B cell (primary cell): ENCODE data around the gene GABRG3. TPM values are rescaled to one million over a fixed set of nuclear protein-coding genes. Genes with fewer than 3 reads are reported as not detected.

Experiments used
- ATAC-seq: fragments of 200-7000 bp; cut with Tn5 transposase; one replicate; pipeline ENCODE4 v1.10.0; 2021; ENCODE audit warnings: low read depth, mild to moderate bottlenecking, moderate number of reproducible peaks, moderate library complexity
- CTCF ChIA-PET: fragments of 350-600 bp; sonication (Branson Sonifier 250); formaldehyde crosslinking; loops from one replicate; lab custom pipeline; 2021; ENCODE audit warnings: antibody characterized with exemption, inconsistent platforms; lab: Charles Lee
- POLR2A ChIA-PET: fragments of 350-600 bp; sonication (Branson Sonifier 250); formaldehyde crosslinking; loops from one replicate; lab custom pipeline; 2021; ENCODE audit warnings: antibody characterized with exemption; lab: Charles Lee
- DNase-seq: peaks from one replicate; pipeline ENCODE4 v3.0.0; 2013
- H2AFZ ChIP-seq: 2 replicates; pipeline ENCODE4 v1.6.1; 2012; ENCODE audit warnings: mild to moderate bottlenecking, low read depth, low read length; ENCODE audit not compliant: insufficient read depth, poor library complexity, severe bottlenecking
- H3K27ac ChIP-seq, 2 donors: 1 replicate in 1 of 2; 2 replicates in 1 of 2; pipeline ENCODE4 v1.5.1; 2012 to 2013; ENCODE audit warnings: low read length in 2 of 2, mild to moderate bottlenecking in 2 of 2, moderate library complexity in 1 of 2
- H3K27me3 ChIP-seq, 4 experiments: fragments of 200-600 bp in 1 of 4; sonication (generic) in 1 of 4; replicated peaks in 1 of 4; 1 replicate in 2 of 4; 2 replicates in 2 of 4; pipeline versions ENCODE4 v1.6.1 to v1.7.0; 2013 to 2016; ENCODE audit warnings: low read length in 3 of 4, mild to moderate bottlenecking in 2 of 4, mixed read lengths in 1 of 4, moderate library complexity in 1 of 4; ENCODE audit not compliant: insufficient read depth in 4 of 4, control insufficient read depth in 3 of 4; ENCODE audit errors: control extremely low read depth in 1 of 4
- H3K36me3 ChIP-seq, 2 experiments: replicated peaks in 1 of 2; 1 replicate in 1 of 2; 2 replicates in 1 of 2; pipeline versions ENCODE4 v1.6.1 to v1.7.1; 2013; ENCODE audit warnings: low read length in 1 of 2; ENCODE audit not compliant: insufficient read depth in 2 of 2, control insufficient read depth in 1 of 2; ENCODE audit errors: control extremely low read depth in 1 of 2, extremely low read depth in 1 of 2
- H3K4me1 ChIP-seq, 2 donors: fragments of 200-600 bp in 1 of 2; sonication (generic) in 1 of 2; 1 replicate in 1 of 2; 2 replicates in 1 of 2; pipeline versions ENCODE4 v1.5.1 to v1.6.1; 2013 to 2017; ENCODE audit warnings: low read length in 2 of 2; ENCODE audit not compliant: control insufficient read depth in 2 of 2, insufficient read depth in 2 of 2
- H3K4me2 ChIP-seq: replicated peaks from 2 replicates; pipeline ENCODE3; 2012; ENCODE audit warnings: mild to moderate bottlenecking, low read depth, low read length; ENCODE audit not compliant: poor library complexity, severe bottlenecking
- H3K4me3 ChIP-seq, 5 experiments: fragments of 200-600 bp in 1 of 5; sonication (generic) in 1 of 5; 1 replicate in 3 of 5; 2 replicates in 2 of 5; pipeline versions ENCODE4 v1.5.1 to v1.7.0; 2011 to 2016; ENCODE audit warnings: low read length in 4 of 5, mild to moderate bottlenecking in 4 of 5, low read depth in 2 of 5, control low read depth in 1 of 5, moderate library complexity in 1 of 5; ENCODE audit not compliant: insufficient read depth in 1 of 5; ENCODE audit errors: control extremely low read depth in 1 of 5, extremely low read depth in 1 of 5
- H3K79me2 ChIP-seq: fragments of 200-600 bp; sonication (generic); one replicate; pipeline ENCODE4 v1.6.0; 2016; ENCODE audit warnings: low read length; ENCODE audit not compliant: control insufficient read depth, insufficient read depth
- H3K9ac ChIP-seq: fragments of 200-600 bp; sonication (generic); 2 replicates; pipeline ENCODE4 v1.6.1; 2017; ENCODE audit warnings: mild to moderate bottlenecking, low read length, moderate library complexity
- H3K9me3 ChIP-seq, 3 donors: one replicate each; pipeline versions ENCODE4 v1.6.1 to v1.7.1; 2013; ENCODE audit warnings: low read length in 2 of 3; ENCODE audit not compliant: control insufficient read depth in 2 of 3, insufficient read depth in 1 of 3; ENCODE audit errors: control extremely low read depth in 1 of 3
- H4K20me1 ChIP-seq: 2 replicates; pipeline ENCODE4 v1.6.0; 2012; ENCODE audit warnings: mild to moderate bottlenecking, low read length; ENCODE audit not compliant: insufficient read depth, control insufficient read depth, poor library complexity, severe bottlenecking
- H3K27ac Mint-ChIP-seq: one replicate; pipeline ENCODE4 v1.8.0; 2021; ENCODE audit warnings: mixed read lengths
- H3K27me3 Mint-ChIP-seq: one replicate; pipeline ENCODE4 v1.8.0; 2021; ENCODE audit warnings: mixed read lengths
- H3K4me1 Mint-ChIP-seq: one replicate; pipeline ENCODE4 v1.8.0; 2021; ENCODE audit warnings: mixed read lengths
- H3K4me3 Mint-ChIP-seq: one replicate; pipeline ENCODE4 v1.8.0; 2021; ENCODE audit warnings: mixed read lengths
- H3K9me3 Mint-ChIP-seq: one replicate; pipeline ENCODE4 v1.8.0; 2022; ENCODE audit warnings: mixed read lengths; ENCODE audit not compliant: insufficient read depth
- EZH2 ChIP-seq: IDR thresholded peaks from 2 replicates; pipeline ENCODE4 v1.6.1; 2012; ENCODE audit warnings: borderline replicate concordance, low read depth, mild to moderate bottlenecking, moderate library complexity, low read length; ENCODE audit not compliant: insufficient read depth, poor library complexity, severe bottlenecking
- WGBS: methylation state at CpG from one replicate; pipeline ENCODE4 v1.1.5; 2013; ENCODE audit warnings: missing lambda C conversion rate; ENCODE audit not compliant: insufficient coverage; 5-methylcytosine and 5-hydroxymethylcytosine counted together
- intact Hi-C: fragments of 100-400 bp; cut with micrococcal nuclease; formaldehyde crosslinking; loops from one replicate; pipeline ENCODE4 v1.10.0; 2022
- polyA plus RNA-seq: library from polyadenylated mRNA; depleted of rRNA; stranded (reverse); fragments of >200 nt; gene quantifications from 2 replicates; pipeline ENCODE4 v1.2.3, GENCODE V29; 2012
- total RNA-seq, 2 donors: library from RNA; stranded (reverse); fragments of 120-200 nt in 1 of 2; gene quantifications; 1 replicate in 1 of 2; 2 replicates in 1 of 2; pipeline versions ENCODE4 v1.2.3 to v1.2.4, GENCODE V29; 2013 to 2022
- TF ChIP-seq, protein P1 (sequence below): fragments of 200-600 bp; IDR thresholded peaks from one replicate; pipeline ENCODE4 v1.8.0; 2022; ENCODE audit warnings: antibody characterized with exemption, mild to moderate bottlenecking

The GABRG3 gene
- total and polyA plus RNA-seq, 2 donors (not counting 1 experiment from before 2014, with no cell fraction given), result not detected

DNA sequence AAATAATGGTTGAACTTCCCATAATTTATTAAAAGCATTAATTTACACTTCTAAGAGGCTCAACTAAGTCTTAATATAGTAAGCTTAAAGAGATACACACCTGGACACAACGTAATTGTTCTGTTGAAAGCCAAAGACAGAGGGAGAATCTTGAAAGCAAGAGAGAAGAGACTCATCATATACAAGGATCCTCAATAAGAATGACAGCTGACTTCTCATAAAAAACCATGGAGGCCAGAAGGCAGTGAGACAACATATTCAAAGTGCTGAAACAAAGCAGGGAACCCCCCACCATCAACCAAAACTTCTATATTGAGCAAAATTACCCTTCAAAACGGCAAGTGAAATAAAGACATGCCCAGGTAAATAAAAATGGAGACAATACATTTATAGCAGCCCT is 16.6 kb upstream of the GABRG3 start:
- Mint-ChIP-seq H3K4me3 (no peak overlapping the region), H3K4me1 (no peaks in the 10 kb centered on the region), H3K27me3 (no peaks in the 10 kb centered on the region), H3K27ac (no peak overlapping the region), H3K9me3 (peaks cover 15% of the 10 kb centered on the region)
- no peak overlapping the region for H3K9ac ChIP-seq
- no peaks in the 10 kb centered on the region for H4K20me1 ChIP-seq
- ATAC-seq, result no peak
- H3K27me3 ChIP-seq, result no peaks in the 10 kb centered on the region
- no peaks in the 10 kb centered on the region for H3K79me2 ChIP-seq
- H3K4me2 ChIP-seq, result no peak overlapping the region
- POLR2A ChIA-PET, result no interaction called here
- no peak overlapping the region for H3K27ac ChIP-seq
- CTCF ChIA-PET, result no interaction called here
- no peak overlapping the region for H2AFZ ChIP-seq
- intact Hi-C loops, result no loop called here
- DNase-seq, result no peak
- no peak for TF ChIP-seq EZH2
- TF ChIP-seq, protein P1, sequence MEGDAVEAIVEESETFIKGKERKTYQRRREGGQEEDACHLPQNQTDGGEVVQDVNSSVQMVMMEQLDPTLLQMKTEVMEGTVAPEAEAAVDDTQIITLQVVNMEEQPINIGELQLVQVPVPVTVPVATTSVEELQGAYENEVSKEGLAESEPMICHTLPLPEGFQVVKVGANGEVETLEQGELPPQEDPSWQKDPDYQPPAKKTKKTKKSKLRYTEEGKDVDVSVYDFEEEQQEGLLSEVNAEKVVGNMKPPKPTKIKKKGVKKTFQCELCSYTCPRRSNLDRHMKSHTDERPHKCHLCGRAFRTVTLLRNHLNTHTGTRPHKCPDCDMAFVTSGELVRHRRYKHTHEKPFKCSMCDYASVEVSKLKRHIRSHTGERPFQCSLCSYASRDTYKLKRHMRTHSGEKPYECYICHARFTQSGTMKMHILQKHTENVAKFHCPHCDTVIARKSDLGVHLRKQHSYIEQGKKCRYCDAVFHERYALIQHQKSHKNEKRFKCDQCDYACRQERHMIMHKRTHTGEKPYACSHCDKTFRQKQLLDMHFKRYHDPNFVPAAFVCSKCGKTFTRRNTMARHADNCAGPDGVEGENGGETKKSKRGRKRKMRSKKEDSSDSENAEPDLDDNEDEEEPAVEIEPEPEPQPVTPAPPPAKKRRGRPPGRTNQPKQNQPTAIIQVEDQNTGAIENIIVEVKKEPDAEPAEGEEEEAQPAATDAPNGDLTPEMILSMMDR, result no peak
- WGBS, result no CpG with 5 or more reads among the region's 2 CpGs
- H3K9me3 ChIP-seq, result peaks cover 0 to 9% (median 2%) of the 10 kb centered on the region in 3 donors
- no peaks in the 10 kb centered on the region for H3K36me3 ChIP-seq
- H3K4me3 ChIP-seq, result no peak overlapping the region
- no peaks in the 10 kb centered on the region for H3K4me1 ChIP-seq

DNA sequence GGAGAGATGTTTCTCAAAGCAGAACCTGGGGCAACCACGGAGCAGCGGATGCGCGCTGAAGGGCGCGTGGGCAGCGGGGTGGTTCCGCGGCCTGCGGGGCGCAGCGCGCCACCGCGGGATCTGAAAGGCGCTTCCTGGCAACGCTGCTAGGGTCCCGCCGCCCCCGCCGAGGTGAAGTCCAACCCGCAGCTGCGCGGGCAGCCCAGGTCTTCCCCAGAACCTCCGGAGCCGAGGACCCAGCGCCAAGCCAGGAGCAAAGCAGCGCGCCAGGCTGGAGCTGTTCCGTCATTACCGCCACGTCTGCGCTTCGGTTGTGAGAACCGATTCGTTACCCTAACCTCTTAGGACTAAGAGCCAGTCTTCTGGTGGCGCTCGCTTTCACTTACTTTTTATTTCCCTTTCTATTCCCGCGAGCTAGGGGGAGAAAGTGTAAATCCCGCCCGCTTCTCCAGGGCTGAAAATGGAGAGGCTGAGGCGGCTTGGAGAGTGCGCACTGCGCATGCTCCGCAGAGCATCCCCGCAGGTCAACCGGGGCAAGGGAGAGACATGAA is 3.2 kb upstream of the GABRG3 start:
- intact Hi-C loops, result no loop called here
- H4K20me1 ChIP-seq, result no peaks in the 10 kb centered on the region
- DNase-seq, result no peak
- H3K4me1 ChIP-seq, result no peaks in the 10 kb centered on the region
- no peaks in the 10 kb centered on the region for H3K36me3 ChIP-seq
- no peak overlapping the region for H3K9ac ChIP-seq
- Mint-ChIP-seq H3K4me3 (no peak overlapping the region), H3K27me3 (peaks cover 22% of the 10 kb centered on the region), H3K27ac (no peak overlapping the region), H3K9me3 (peaks cover under 1% of the 10 kb centered on the region), H3K4me1 (no peaks in the 10 kb centered on the region)
- no peak overlapping the region for H3K4me3 ChIP-seq
- 18% methylated on average over 37 of the region's 48 CpGs for WGBS
- no peaks in the 10 kb centered on the region for H3K79me2 ChIP-seq
- H2AFZ ChIP-seq, result no peak overlapping the region
- ChIA-PET CTCF (no interaction called here), POLR2A (no interaction called here)
- ATAC-seq, result no peak
- TF ChIP-seq, protein P1, result no peak
- H3K9me3 ChIP-seq, result peaks cover 0 to 13% (median 0%) of the 10 kb centered on the region in 3 donors
- H3K27me3 ChIP-seq, result peaks cover 0 to 11% (median 0%) of the 10 kb centered on the region in 4 experiments
- no peak overlapping the region for H3K27ac ChIP-seq
- no peak overlapping the region for H3K4me2 ChIP-seq
